Hair follicular keratinocyte (primary cell): ENCODE measurements around the gene OR56B1. TPM values are rescaled to one million over a fixed set of nuclear protein-coding genes. Genes with fewer than 3 reads are reported as not detected.

Experiments
- total RNA-seq: library from RNA; depleted of rRNA; stranded (reverse); fragments of >200 nt; gene quantifications from 2 replicates; pipeline ENCODE4 v1.2.3, GENCODE V29; 2015

OR56B1 gene, protein sequence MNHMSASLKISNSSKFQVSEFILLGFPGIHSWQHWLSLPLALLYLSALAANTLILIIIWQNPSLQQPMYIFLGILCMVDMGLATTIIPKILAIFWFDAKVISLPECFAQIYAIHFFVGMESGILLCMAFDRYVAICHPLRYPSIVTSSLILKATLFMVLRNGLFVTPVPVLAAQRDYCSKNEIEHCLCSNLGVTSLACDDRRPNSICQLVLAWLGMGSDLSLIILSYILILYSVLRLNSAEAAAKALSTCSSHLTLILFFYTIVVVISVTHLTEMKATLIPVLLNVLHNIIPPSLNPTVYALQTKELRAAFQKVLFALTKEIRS
- total RNA-seq, result not detected in 2 replicates

DNA sequence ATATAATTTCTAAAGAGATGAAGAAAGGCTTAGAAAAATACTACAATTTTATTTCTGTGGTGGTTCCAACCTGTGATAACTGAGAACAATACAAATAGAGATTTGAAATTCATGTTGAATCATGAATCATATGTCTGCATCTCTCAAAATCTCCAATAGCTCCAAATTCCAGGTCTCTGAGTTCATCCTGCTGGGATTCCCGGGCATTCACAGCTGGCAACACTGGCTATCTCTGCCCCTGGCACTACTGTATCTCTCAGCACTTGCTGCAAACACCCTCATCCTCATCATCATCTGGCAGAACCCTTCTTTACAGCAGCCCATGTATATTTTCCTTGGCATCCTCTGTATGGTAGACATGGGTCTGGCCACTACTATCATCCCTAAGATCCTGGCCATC, at the start of gene OR56B1:
OR56B1 (plus strand) TSS at position 53 of the 400 bp plus-strand sequence; CDS start at position 122, 69 bp downstream.

DNA sequence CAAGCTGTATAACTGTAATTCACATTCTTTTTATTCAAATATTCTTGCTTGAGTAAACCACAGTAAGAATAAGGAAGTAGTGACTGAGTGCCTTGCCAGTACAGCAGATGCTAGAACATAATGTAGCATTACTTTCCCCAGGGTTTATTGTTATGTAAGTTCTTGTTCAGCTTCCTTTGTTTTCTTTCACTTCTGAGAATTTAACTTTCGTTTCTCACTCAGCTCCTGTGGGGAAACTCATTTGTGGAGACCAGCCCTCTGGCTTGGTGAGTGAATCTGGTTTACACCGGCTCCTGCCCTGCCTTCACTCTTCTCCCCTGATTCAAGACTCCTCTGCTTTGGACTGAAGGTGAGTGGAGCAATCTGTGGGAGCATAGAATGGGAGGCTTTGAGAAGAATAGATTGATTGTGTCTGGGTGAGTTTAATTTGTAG, 46.7 kb upstream of the OR56B1 start, which contains the start of gene TRIM22:
TRIM22 (plus strand) TSS at position 240 of the 433 bp plus-strand sequence. CDS start 6,443 bp downstream, outside the sequence.

DNA sequence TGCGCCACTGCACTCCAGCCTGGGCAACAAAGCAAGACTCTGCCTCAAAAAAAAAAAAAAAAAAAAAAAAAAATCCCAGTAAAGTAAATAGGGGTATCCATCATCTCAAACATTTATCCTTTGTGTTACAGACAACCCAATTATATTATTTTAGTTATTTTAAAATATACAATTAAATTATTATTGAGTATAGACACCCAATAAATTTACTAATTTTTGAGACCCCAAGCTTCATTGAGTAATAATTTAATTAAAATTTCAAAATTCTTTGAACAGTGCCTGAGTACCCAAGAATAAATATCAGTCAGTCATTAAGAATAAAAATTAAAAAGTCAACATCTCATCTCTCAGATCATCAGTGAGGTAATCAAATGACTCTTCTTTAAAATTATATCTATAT, 17.7 kb downstream of the OR56B1 start, which contains the start of gene OR52N4:
OR52N4 (plus strand) TSS at position 301 of the 400 bp plus-strand sequence. CDS start 498 bp downstream, outside the sequence.

DNA sequence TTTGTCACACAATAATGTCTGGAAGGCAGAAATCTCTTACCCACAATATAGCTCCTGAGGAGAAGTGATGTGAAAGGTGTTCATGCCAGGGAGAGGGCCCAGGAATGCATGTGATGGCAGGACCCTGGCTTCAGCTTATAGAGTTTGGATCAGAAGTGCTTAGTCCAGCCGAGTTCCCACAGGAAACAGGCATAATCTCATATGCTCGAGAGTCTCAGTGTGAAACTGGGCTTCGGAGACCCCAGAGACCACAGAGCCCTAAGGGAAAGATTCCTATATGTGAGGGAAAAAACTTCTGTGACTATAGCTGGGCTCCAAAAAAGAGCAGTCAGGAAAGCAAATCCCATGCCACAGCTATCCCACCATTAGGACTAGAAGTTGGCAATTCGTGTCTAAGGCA, 47.0 kb downstream of the OR56B1 start, which contains the start of gene OR52N5:
OR52N5 (minus strand) TSS at position 101 of the 400 bp plus-strand sequence. CDS start 4,721 bp downstream, outside the sequence.

Other genes starting within 250 kb of the OR56B1 start
- not detected in 2 replicates for gene OR52D1, start 247.8 kb upstream of the OR56B1 start, total RNA-seq
- not detected in 2 replicates for gene UBQLN3, start 226.5 kb upstream of the OR56B1 start, total RNA-seq
- not detected in 2 replicates for gene UBQLNL, start 219.7 kb upstream of the OR56B1 start, total RNA-seq
- not detected in 2 replicates for gene OR52H1, start 187.9 kb upstream of the OR56B1 start, total RNA-seq
- gene OR52B6, start 155.6 kb upstream of the OR56B1 start, total RNA-seq, result not detected in 2 replicates
- 2.7 and 2.8 TPM in 2 replicates for gene TRIM6, start 139.8 kb upstream of the OR56B1 start, total RNA-seq
- 4.9 and 6.5 TPM in 2 replicates for gene TRIM34, start 111.4 kb upstream of the OR56B1 start, total RNA-seq
- gene TRIM5, start 51.4 kb upstream of the OR56B1 start, total RNA-seq, result 27.4 and 31.2 TPM in 2 replicates
- gene TRIM22, start 46.7 kb upstream of the OR56B1 start, total RNA-seq, result 18.9 and 41.5 TPM in 2 replicates
- gene OR52N4, start 17.8 kb downstream of the OR56B1 start, total RNA-seq, result not detected in 2 replicates
- gene OR52N5, start 46.9 kb downstream of the OR56B1 start, total RNA-seq, result not detected in 2 replicates
- not detected in 2 replicates for gene OR52N1, start 54.8 kb downstream of the OR56B1 start, total RNA-seq
- gene OR52N2, start 72.5 kb downstream of the OR56B1 start, total RNA-seq, result not detected in 2 replicates
- gene OR52E6, start 105.4 kb downstream of the OR56B1 start, total RNA-seq, result not detected in 2 replicates
- gene OR52E8, start 121.2 kb downstream of the OR56B1 start, total RNA-seq, result not detected in 2 replicates
- gene OR52E4, start 144.2 kb downstream of the OR56B1 start, total RNA-seq, result not detected in 2 replicates
- gene OR52E5, start 156.8 kb downstream of the OR56B1 start, total RNA-seq, result not detected in 2 replicates
- not detected in 2 replicates for gene OR56A3, start 205.8 kb downstream of the OR56B1 start, total RNA-seq
- not detected in 2 replicates for gene OR56A5, start 232.0 kb downstream of the OR56B1 start, total RNA-seq